H1 (cell line): ENCODE results near the gene C22orf39. TPM values are rescaled to one million over a fixed set of nuclear protein-coding genes. Genes with fewer than 3 reads are reported as not detected.

ENCODE experiments used
- CBX8 ChIP-seq: fragments of 300-800, 300-1000 bp; sonication (generic); IDR thresholded peaks from 2 replicates; pipeline ENCODE4 v1.7.1; 2016; ENCODE audit warnings: low read depth, low read length, borderline replicate concordance
- CHD7 ChIP-seq: fragments of 300-600 bp; sonication (generic); IDR thresholded peaks from 2 replicates; pipeline ENCODE4 v1.7.1; 2012; ENCODE audit warnings: low read length, moderate library complexity, mild to moderate bottlenecking, inconsistent platforms; ENCODE audit not compliant: insufficient replicate concordance
- CREB1 ChIP-seq: IDR thresholded peaks from 2 replicates; pipeline ENCODE4 v1.6.1; 2012; ENCODE audit warnings: inconsistent platforms
- JUND ChIP-seq: IDR thresholded peaks from 2 replicates; pipeline ENCODE4 v1.6.1; 2011; ENCODE audit warnings: mild to moderate bottlenecking, improper control_type of control experiment, low read length
- RAD21 ChIP-seq, 2 experiments: IDR thresholded peaks in 1 of 2; conservative IDR thresholded peaks in 1 of 2; 2 replicates each; pipeline ENCODE4 v1.6.1; 2011; ENCODE audit warnings: low read depth in 2 of 2, low read length in 2 of 2, improper control_type of control experiment in 1 of 2, inconsistent platforms in 1 of 2, mild to moderate bottlenecking in 1 of 2, moderate library complexity in 1 of 2
- SUZ12 ChIP-seq: fragments of 200-600 bp; sonication (generic); IDR thresholded peaks from 2 replicates; pipeline ENCODE4 v1.6.1; 2012; ENCODE audit warnings: mild to moderate bottlenecking, inconsistent platforms, low read length, moderate library complexity, mixed read lengths
- TEAD4 ChIP-seq: IDR thresholded peaks from 2 replicates; pipeline ENCODE4 v1.6.1; 2012; ENCODE audit warnings: low read depth, low read length, inconsistent platforms, mixed read lengths
- polyA plus RNA-seq, 7 experiments: library from polyadenylated mRNA; depleted of rRNA in 3 of 7; stranded (reverse) in 5 of 7; unstranded in 2 of 7; fragments of >200 nt in 5 of 7; fragments of 200-250 nt in 2 of 7; gene quantifications; 1 replicate in 5 of 7; 2 replicates in 1 of 7; 4 replicates in 1 of 7; pipeline versions ENCODE4 v1.2.1 to v1.2.3, GENCODE V29; 2011 to 2013; ENCODE audit warnings: missing spikeins in 2 of 7, mixed read lengths in 2 of 7
- total RNA-seq: library from RNA; stranded (reverse); fragmentation: NEBNext Ultra II Directional; extraction: Animal tissue kit (Norgen Biotek cat#: 25700); gene quantifications from 2 replicates; pipeline ENCODE4 v1.2.1, GENCODE V29; 2021

Gene C22orf39
- total and polyA plus RNA-seq, 2 of the 8 experiments (the other 6 are each of a cell fraction or from before 2014, with no cell fraction given): 22.7 to 27.7 TPM

- TF ChIP-seq CHD7: no peak
- no peak for TF ChIP-seq TEAD4
- TF ChIP-seq CREB1: no peak
- no peak for TF ChIP-seq RAD21 (IDR thresholded peaks at IDR 0.05 in 1 of 2, conservative IDR thresholded peaks at IDR 0.05 in 1 of 2; ENCODE audit: low read depth in 2 of 2, low read length in 2 of 2)
- TF ChIP-seq SUZ12: no peak
- no peak for TF ChIP-seq CBX8
- TF ChIP-seq JUND: no peak
Measured at GRCh38 chr22:19419086-19419463, 28.4 kb downstream of the C22orf39 start (continued).
